Measurements from ENCODE around the gene PDE2A. TPM values are rescaled to one million over a fixed set of nuclear protein-coding genes. Genes with fewer than 3 reads are reported as not detected.

The PDE2A gene
- total and polyA plus RNA-seq, 2 donors (not counting 1 experiment from before 2014, with no cell fraction given), result 0.88 to 2.9 TPM

GRCh38 chr11:72551571-72551970 is 122.7 kb downstream of the PDE2A start:
- CTCF ChIA-PET, result no interaction called here
- H3K27ac Mint-ChIP-seq, result no peak overlapping the region
- ATAC-seq (ENCODE audit: low read depth), result no peak

GRCh38 chr11:72548463-72548862 is 125.8 kb downstream of the PDE2A start:
- Histone ChIP-seq H3K4me3 (ENCODE audit: control extremely low read depth in 1 of 5, extremely low read depth in 1 of 5, insufficient read depth in 1 of 5, low read depth in 2 of 5, low read length in 4 of 5) (no peak overlapping the region), H4K20me1 (ENCODE audit: control insufficient read depth, insufficient read depth, low read length, poor library complexity, severe bottlenecking) (no peaks in the 10 kb centered on the region), H3K27me3 (replicated peaks in 1 of 4; ENCODE audit: control extremely low read depth in 1 of 4, control insufficient read depth in 3 of 4, insufficient read depth in 4 of 4, low read length in 3 of 4) (peaks cover 0 to 2% (median 2%) of the 10 kb centered on the region in 4 experiments), H3K4me1 (ENCODE audit: control insufficient read depth in 2 of 2, insufficient read depth in 2 of 2, low read length in 2 of 2) (no peaks in the 10 kb centered on the region), H2AFZ (ENCODE audit: insufficient read depth, low read depth, low read length, poor library complexity, severe bottlenecking) (no peak overlapping the region), H3K79me2 (ENCODE audit: control insufficient read depth, insufficient read depth, low read length) (no peaks in the 10 kb centered on the region), H3K4me2 (replicated peaks; ENCODE audit: low read depth, low read length, poor library complexity, severe bottlenecking) (no peak overlapping the region), H3K27ac (ENCODE audit: low read length in 2 of 2) (no peak overlapping the region), H3K9ac (ENCODE audit: low read length) (no peak overlapping the region), H3K36me3 (replicated peaks in 1 of 2; ENCODE audit: control extremely low read depth in 1 of 2, control insufficient read depth in 1 of 2, extremely low read depth in 1 of 2, insufficient read depth in 2 of 2, low read length in 1 of 2) (no peaks in the 10 kb centered on the region), H3K9me3 (ENCODE audit: control extremely low read depth in 1 of 3, control insufficient read depth in 2 of 3, insufficient read depth in 1 of 3, low read length in 2 of 3) (no peaks in the 10 kb centered on the region)
- H3K27me3 Mint-ChIP-seq, result peaks cover 41% of the 10 kb centered on the region
- no peaks in the 10 kb centered on the region for H3K4me1 Mint-ChIP-seq
- intact Hi-C loops (cut with micrococcal nuclease), result no loop called here
- ATAC-seq (ENCODE audit: low read depth), result no peak
- ChIA-PET POLR2A (no interaction called here), CTCF (interaction anchor here (0.7 kb wide), 1 partner anchor 1371 kb away, joined by 3 read pairs; no protein-coding TSS in a partner anchor)
- TF ChIP-seq CTCF (IDR thresholded peaks at IDR 0.05), result no peak
- no peak for TF ChIP-seq EZH2 (IDR thresholded peaks at IDR 0.05; ENCODE audit: borderline replicate concordance, insufficient read depth, low read depth, low read length, poor library complexity, severe bottlenecking)
- no peak overlapping the region for H3K4me3 Mint-ChIP-seq
- H3K9me3 Mint-ChIP-seq (ENCODE audit: insufficient read depth), result no peaks in the 10 kb centered on the region
- WGBS (ENCODE audit: insufficient coverage), result 100% methylated on average over 6 of the region's 6 CpGs
- H3K27ac Mint-ChIP-seq, result no peak overlapping the region
- DNase-seq, result no peak

More at GRCh38 chr11:72551571-72551970, 122.7 kb downstream of the PDE2A start:
- Mint-ChIP-seq H3K9me3 (ENCODE audit: insufficient read depth) (no peaks in the 10 kb centered on the region), H3K4me1 (no peaks in the 10 kb centered on the region), H3K27me3 (peaks cover 46% of the 10 kb centered on the region), H3K4me3 (no peak overlapping the region)
- no peak overlapping the region for H3K4me2 ChIP-seq (replicated peaks; ENCODE audit: low read depth, low read length, poor library complexity, severe bottlenecking)
- no peaks in the 10 kb centered on the region for H3K4me1 ChIP-seq (ENCODE audit: control insufficient read depth in 2 of 2, insufficient read depth in 2 of 2, low read length in 2 of 2)
- no peak for DNase-seq
- TF ChIP-seq EZH2 (IDR thresholded peaks at IDR 0.05; ENCODE audit: borderline replicate concordance, insufficient read depth, low read depth, low read length, poor library complexity, severe bottlenecking), result no peak
- H3K9me3 ChIP-seq (ENCODE audit: control extremely low read depth in 1 of 3, control insufficient read depth in 2 of 3, insufficient read depth in 1 of 3, low read length in 2 of 3), result no peaks in the 10 kb centered on the region
- no peaks in the 10 kb centered on the region for H4K20me1 ChIP-seq (ENCODE audit: control insufficient read depth, insufficient read depth, low read length, poor library complexity, severe bottlenecking)
- H3K27me3 ChIP-seq (replicated peaks in 1 of 4; ENCODE audit: control extremely low read depth in 1 of 4, control insufficient read depth in 3 of 4, insufficient read depth in 4 of 4, low read length in 3 of 4), result peaks cover 0 to 12% (median 2%) of the 10 kb centered on the region in 4 experiments
- no peak overlapping the region for H3K9ac ChIP-seq (ENCODE audit: low read length)
- H2AFZ ChIP-seq (ENCODE audit: insufficient read depth, low read depth, low read length, poor library complexity, severe bottlenecking), result no peak overlapping the region
- H3K79me2 ChIP-seq (ENCODE audit: control insufficient read depth, insufficient read depth, low read length), result no peaks in the 10 kb centered on the region
- POLR2A ChIA-PET, result no interaction called here
- no peak overlapping the region for H3K4me3 ChIP-seq (ENCODE audit: control extremely low read depth in 1 of 5, extremely low read depth in 1 of 5, insufficient read depth in 1 of 5, low read depth in 2 of 5, low read length in 4 of 5)
- H3K27ac ChIP-seq (ENCODE audit: low read length in 2 of 2), result no peak overlapping the region
- intact Hi-C loops (cut with micrococcal nuclease), result no loop called here
- H3K36me3 ChIP-seq (replicated peaks in 1 of 2; ENCODE audit: control extremely low read depth in 1 of 2, control insufficient read depth in 1 of 2, extremely low read depth in 1 of 2, insufficient read depth in 2 of 2, low read length in 1 of 2), result no peaks in the 10 kb centered on the region
- 95% methylated on average over 5 of the region's 5 CpGs for WGBS (ENCODE audit: insufficient coverage)

Data from B cell (primary cell).